ENCODE data around the gene TNS2. TPM values are rescaled to one million over a fixed set of nuclear protein-coding genes. Genes with fewer than 3 reads are reported as not detected.

TNS2 gene
- total RNA-seq, 4 donors from 2014 or later: 74.4 to 114 (median 91.9) TPM

Small RNA genes lying within 50 kb of the gene (microRNA-seq; reads per million reads assigned to microRNA genes)
- gene MIR6757 (ENCODE audit: borderline replicate concordance in 2 of 2): 0 reads per million in 2 donors

Other genes starting within 250 kb of the TNS2 start
- not detected for gene KRT4, start 235.9 kb upstream of the TNS2 start, total RNA-seq
- gene KRT79, start 215.8 kb upstream of the TNS2 start, total RNA-seq: not detected
- not detected for gene KRT78, start 201.1 kb upstream of the TNS2 start, total RNA-seq
- 1 to 10 TPM in 3 of 4 donors, not detected in 1; 1.4 to 7.0 (median 3.1) TPM for gene KRT8, start 145.0 kb upstream of the TNS2 start, total RNA-seq
- gene KRT18, start 100.9 kb upstream of the TNS2 start, total RNA-seq: 1 to 10 TPM in 3 of 4 donors, under 1 TPM in 1; 0.97 to 6.7 (median 2.7) TPM
- gene EIF4B, start 43.6 kb upstream of the TNS2 start, total RNA-seq: 100 to 1,000 TPM; 667 to 821 (median 740) TPM
- 10 to 100 TPM; 15.9 to 29.5 (median 25.5) TPM for gene SPRYD3, start 29.3 kb downstream of the TNS2 start, total RNA-seq
- 100 to 1,000 TPM in 1 of 4 donors, 10 to 100 TPM in 3; 67.3 to 143 (median 77.4) TPM for gene IGFBP6, start 47.6 kb downstream of the TNS2 start, total RNA-seq
- not detected for gene SOAT2, start 53.4 kb downstream of the TNS2 start, total RNA-seq
- gene ZNF740, start 130.7 kb downstream of the TNS2 start, total RNA-seq: 1 to 10 TPM; 4.1 to 7.4 (median 5.0) TPM
- gene CSAD, start 130.9 kb downstream of the TNS2 start, total RNA-seq: 10 to 100 TPM in 1 of 4 donors, 1 to 10 TPM in 2, under 1 TPM in 1; 0.68 to 14.9 (median 1.9) TPM
- gene ITGB7, start 157.2 kb downstream of the TNS2 start, total RNA-seq: under 1 TPM in 2 of 4 donors, not detected in 2; 0.73 to 0.81 TPM
- gene RARG, start 182.1 kb downstream of the TNS2 start, total RNA-seq: 1 to 10 TPM; 4.2 to 5.8 (median 4.9) TPM
- under 1 TPM in 3 of 4 donors, not detected in 1; 0.20 to 0.44 (median 0.24) TPM for gene ESPL1, start 218.2 kb downstream of the TNS2 start, total RNA-seq
- gene PFDN5, start 245.5 kb downstream of the TNS2 start, total RNA-seq: 100 to 1,000 TPM; 341 to 464 (median 358) TPM
- 10 to 100 TPM; 43.4 to 51.0 (median 46.0) TPM for gene MYG1, start 249.6 kb downstream of the TNS2 start, total RNA-seq

Data from gastrocnemius medialis (tissue), 4 donors.